ENCODE measurements around the gene UHRF2.

DNA sequence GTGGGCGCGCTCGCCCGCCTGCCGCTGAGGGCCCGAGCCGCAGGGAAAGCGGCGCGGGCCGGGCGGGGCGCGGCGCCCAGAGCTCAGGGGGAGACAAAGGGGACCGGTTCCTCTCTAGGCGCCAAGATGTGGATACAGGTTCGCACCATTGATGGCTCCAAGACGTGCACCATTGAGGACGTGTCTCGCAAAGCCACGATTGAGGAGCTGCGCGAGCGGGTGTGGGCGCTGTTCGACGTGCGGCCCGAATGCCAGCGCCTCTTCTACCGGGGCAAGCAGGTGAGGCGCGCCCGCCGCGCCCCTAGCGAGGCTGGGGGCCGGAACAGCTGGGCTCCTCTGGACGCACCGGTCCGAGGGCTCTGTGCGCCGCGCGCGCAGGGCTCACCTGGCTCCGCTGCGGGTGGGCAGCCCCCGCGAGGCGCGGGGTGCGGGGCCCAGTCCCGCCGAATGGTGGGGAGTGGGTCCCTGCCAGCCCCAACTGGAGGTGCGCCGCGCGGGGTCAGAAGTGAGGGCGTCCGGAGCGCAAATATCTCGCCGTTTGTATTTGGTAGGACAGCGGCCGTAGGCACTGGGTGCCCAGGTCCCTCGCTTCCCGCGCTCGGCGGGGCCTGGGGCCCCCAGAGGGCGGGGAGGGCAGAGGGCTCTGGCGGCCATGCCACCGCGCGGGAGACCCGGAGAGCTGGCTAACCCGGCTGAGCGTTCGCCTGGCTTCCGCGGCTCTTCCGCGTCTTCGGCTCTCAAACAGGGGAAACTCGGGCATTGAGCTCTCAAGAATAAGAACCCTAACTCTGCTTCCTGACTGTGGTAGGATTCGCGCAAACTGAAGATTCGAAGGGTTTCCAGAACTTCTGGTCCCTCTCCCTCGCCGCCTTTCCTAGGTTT is 607 bp downstream of the UHRF2 start:
- no peak for TF ChIP-seq POLR2A (IDR thresholded peaks at IDR 0.05; ENCODE audit: low read depth, low read length)
- TF ChIP-seq POLR2AphosphoS5 (IDR thresholded peaks at IDR 0.05; ENCODE audit: low read depth, low read length) = no peak
- no peak for TF ChIP-seq TAF1 (IDR thresholded peaks at IDR 0.05; ENCODE audit: borderline replicate concordance, low read depth, low read length)

Data from GM12892 (cell line).